HG03159 (cell line): ENCODE results near the gene ZNF804A.
"Not testable (repeated sequence)": the region's sequence is repeated elsewhere in the genome, so short reads cannot be mapped to it uniquely, and the experiment has no call there.

Experiments
- ATAC-seq: cut with Tn5 transposase; IDR thresholded peaks from one replicate; pipeline ENCODE4 v1.9.1; 2021; ENCODE audit warnings: mild to moderate bottlenecking, moderate library complexity; ENCODE audit not compliant: unreplicated experiment

Gene ZNF804A

GRCh38 chr2:184721881-184722280 lies 123.6 kb downstream of the ZNF804A start:
- no peak for ATAC-seq

GRCh38 chr2:184727813-184728212 lies 129.5 kb downstream of the ZNF804A start:
- no peak for ATAC-seq

GRCh38 chr2:184728411-184728810 lies 130.1 kb downstream of the ZNF804A start:
- no peak for ATAC-seq

GRCh38 chr2:184729581-184729980 lies 131.3 kb downstream of the ZNF804A start:
- ATAC-seq, result no peak

GRCh38 chr2:184730288-184730687 lies 132.0 kb downstream of the ZNF804A start:
- ATAC-seq, result peak; percentile 89

- ATAC-seq, result no peak
Observed at GRCh38 chr2:184734338-184734737, 136.0 kb downstream of the ZNF804A start.

GRCh38 chr2:184735611-184736010 lies 137.3 kb downstream of the ZNF804A start:
- no peak for ATAC-seq

- no peak for ATAC-seq
Observed at GRCh38 chr2:184743096-184743495, 144.8 kb downstream of the ZNF804A start.

- no peak for ATAC-seq
Observed at GRCh38 chr2:184756161-184756560, 157.8 kb downstream of the ZNF804A start.

- no peak for ATAC-seq
Observed at GRCh38 chr2:184756885-184757284, 158.6 kb downstream of the ZNF804A start.

GRCh38 chr2:184759557-184760255 lies 161.4 kb downstream of the ZNF804A start:
- not testable (repeated sequence) for ATAC-seq

GRCh38 chr2:184760931-184761330 lies 162.6 kb downstream of the ZNF804A start:
- no peak for ATAC-seq

GRCh38 chr2:184765112-184765895 lies 167.0 kb downstream of the ZNF804A start:
- no peak for ATAC-seq

GRCh38 chr2:184767059-184767458 lies 168.7 kb downstream of the ZNF804A start:
- no peak for ATAC-seq

- no peak for ATAC-seq
Observed at GRCh38 chr2:184769023-184769422, 170.7 kb downstream of the ZNF804A start.

GRCh38 chr2:184769686-184770085 lies 171.4 kb downstream of the ZNF804A start:
- ATAC-seq, result no peak

- no peak for ATAC-seq
Observed at GRCh38 chr2:184779777-184780176, 181.4 kb downstream of the ZNF804A start.

GRCh38 chr2:184780384-184780783 lies 182.1 kb downstream of the ZNF804A start:
- ATAC-seq, result no peak

GRCh38 chr2:184780944-184781343 lies 182.6 kb downstream of the ZNF804A start:
- ATAC-seq, result no peak

GRCh38 chr2:184783576-184783975 lies 185.2 kb downstream of the ZNF804A start:
- no peak for ATAC-seq

GRCh38 chr2:184793176-184793575 lies 194.8 kb downstream of the ZNF804A start:
- no peak for ATAC-seq

GRCh38 chr2:184799379-184799778 lies 201.1 kb downstream of the ZNF804A start:
- no peak for ATAC-seq
